Breast epithelium (tissue), 4 donors: Measurements from ENCODE around the gene PATL1. TPM values are rescaled to one million over a fixed set of nuclear protein-coding genes. Genes with fewer than 3 reads are reported as not detected.
A peak's percentile ranks its signal among the peaks of the same experiment; 100 is the strongest.

Experiments used
- DNase-seq, 2 donors: peaks; one replicate each; pipeline ENCODE4 v3.0.0-alpha.2; 2019; ENCODE audit warnings: low spot score in 2 of 2
- H3K27ac ChIP-seq, 2 donors: fragments of 200-600 bp; sonication (generic) in 1 of 2; one replicate each; pipeline ENCODE4 v1.5.1; 2016 to 2019; ENCODE audit warnings: mild to moderate bottlenecking in 1 of 2
- H3K27me3 ChIP-seq, 2 donors: fragments of 200-600 bp; sonication (generic) in 1 of 2; one replicate each; pipeline versions ENCODE4 v1.5.1 to v1.6.0; 2017 to 2019; ENCODE audit warnings: control low read depth in 1 of 2, mild to moderate bottlenecking in 1 of 2
- H3K36me3 ChIP-seq: fragments of 200-600 bp; one replicate; pipeline ENCODE4 v1.5.1; 2019
- H3K4me1 ChIP-seq, 2 donors: fragments of 200-600 bp; sonication (generic); one replicate each; pipeline ENCODE4 v1.5.1; 2016 to 2019; ENCODE audit warnings: control low read depth in 1 of 2
- H3K4me3 ChIP-seq, 3 donors: fragments of 200-600 bp; sonication (generic); 1 replicate in 2 of 3; 2 replicates in 1 of 3; pipeline ENCODE4 v1.5.1; 2016 to 2019; ENCODE audit warnings: mild to moderate bottlenecking in 3 of 3, moderate library complexity in 2 of 3
- H3K9me3 ChIP-seq, 2 donors: fragments of 200-600 bp; sonication (generic) in 1 of 2; one replicate each; pipeline ENCODE4 v1.5.1; 2016 to 2019; ENCODE audit warnings: control low read depth in 1 of 2
- POLR2A ChIP-seq: fragments of 450-650 bp; IDR thresholded peaks from one replicate; pipeline ENCODE4 v1.6.1; 2016; ENCODE audit warnings: antibody characterized with exemption, mild to moderate bottlenecking, moderate library complexity
- POLR2AphosphoS5 ChIP-seq, 3 donors: sonication (generic); formaldehyde crosslinking; IDR thresholded peaks; one replicate each; pipeline ENCODE4 v1.6.1; 2017; ENCODE audit warnings: antibody characterized with exemption in 3 of 3
- intact Hi-C: fragments of 100-400 bp; cut with DNase I; formaldehyde crosslinking; loops from one replicate; pipeline ENCODE4 v1.15.1; 2023; ENCODE audit warnings: low total_unique reads
- total RNA-seq, 3 donors: library from RNA; depleted of rRNA; stranded (reverse); fragments of >200 nt; gene quantifications; one replicate each; pipeline ENCODE4 v1.1.0, GENCODE V29; 2016
- TF ChIP-seq, protein P1 (sequence below), 3 donors: fragments of 450-650 bp; IDR thresholded peaks; one replicate each; pipeline ENCODE4 v1.5.1; 2016 to 2017; ENCODE audit warnings: antibody characterized with exemption in 3 of 3, mild to moderate bottlenecking in 3 of 3, moderate library complexity in 3 of 3

The PATL1 gene
- total RNA-seq, 3 donors from 2014 or later: 13.4 to 15.8 (median 15.2) TPM

- Histone ChIP-seq H3K27me3 (no peaks in the 10 kb centered on the region), H3K4me3 (peak overlapping the region; percentile 90 to 94 (median 91)), H3K4me1 (peaks cover 0 to 13% of the 10 kb centered on the region in 2 donors), H3K27ac (peak overlapping the region in 1 of 2 donors; percentile 48), H3K36me3 (no peaks in the 10 kb centered on the region), H3K9me3 (no peaks in the 10 kb centered on the region)
- intact Hi-C loops: no loop called here
- TF ChIP-seq POLR2A (no peak), POLR2AphosphoS5 (IDR thresholded peaks at IDR 0.05) (no peak)
- TF ChIP-seq, protein P1, sequence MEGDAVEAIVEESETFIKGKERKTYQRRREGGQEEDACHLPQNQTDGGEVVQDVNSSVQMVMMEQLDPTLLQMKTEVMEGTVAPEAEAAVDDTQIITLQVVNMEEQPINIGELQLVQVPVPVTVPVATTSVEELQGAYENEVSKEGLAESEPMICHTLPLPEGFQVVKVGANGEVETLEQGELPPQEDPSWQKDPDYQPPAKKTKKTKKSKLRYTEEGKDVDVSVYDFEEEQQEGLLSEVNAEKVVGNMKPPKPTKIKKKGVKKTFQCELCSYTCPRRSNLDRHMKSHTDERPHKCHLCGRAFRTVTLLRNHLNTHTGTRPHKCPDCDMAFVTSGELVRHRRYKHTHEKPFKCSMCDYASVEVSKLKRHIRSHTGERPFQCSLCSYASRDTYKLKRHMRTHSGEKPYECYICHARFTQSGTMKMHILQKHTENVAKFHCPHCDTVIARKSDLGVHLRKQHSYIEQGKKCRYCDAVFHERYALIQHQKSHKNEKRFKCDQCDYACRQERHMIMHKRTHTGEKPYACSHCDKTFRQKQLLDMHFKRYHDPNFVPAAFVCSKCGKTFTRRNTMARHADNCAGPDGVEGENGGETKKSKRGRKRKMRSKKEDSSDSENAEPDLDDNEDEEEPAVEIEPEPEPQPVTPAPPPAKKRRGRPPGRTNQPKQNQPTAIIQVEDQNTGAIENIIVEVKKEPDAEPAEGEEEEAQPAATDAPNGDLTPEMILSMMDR (IDR thresholded peaks at IDR 0.05): no peak
- DNase-seq: no peak
Measured at GRCh38 chr11:59667812-59668187, 1.0 kb downstream of the PATL1 start.

DNA sequence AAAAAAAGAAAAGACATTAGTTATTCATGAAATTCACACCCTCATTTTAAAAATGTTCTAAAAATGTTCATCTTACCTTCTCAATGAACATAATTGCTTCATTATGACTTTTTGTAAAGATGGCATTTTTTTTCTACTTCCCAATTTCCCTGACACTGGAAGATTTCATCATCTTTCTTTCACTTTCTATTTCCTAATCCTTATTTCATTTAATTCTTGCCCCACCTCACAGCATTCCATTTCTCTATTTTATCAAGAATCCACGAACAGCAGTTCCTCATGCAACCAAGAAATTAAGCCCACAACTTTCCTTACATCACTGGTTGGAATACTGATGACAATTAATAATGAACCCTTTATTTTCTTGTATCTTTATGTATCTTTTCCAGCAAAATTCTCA, 1.9 kb downstream of the PATL1 start:
- DNase-seq: no peak
- no peak for TF ChIP-seq POLR2AphosphoS5 (IDR thresholded peaks at IDR 0.05)
- TF ChIP-seq, protein P1 (IDR thresholded peaks at IDR 0.05): no peak
- TF ChIP-seq POLR2A: no peak
- Histone ChIP-seq H3K4me3 (peak overlapping the region in 1 of 3 donors; percentile 94), H3K36me3 (no peaks in the 10 kb centered on the region), H3K27ac (no peak overlapping the region), H3K4me1 (peaks cover 0 to 13% of the 10 kb centered on the region in 2 donors), H3K27me3 (no peaks in the 10 kb centered on the region), H3K9me3 (no peaks in the 10 kb centered on the region)
- intact Hi-C loops: no loop called here

GRCh38 chr11:59660621-59661020, 8.2 kb downstream of the PATL1 start:
- H3K36me3 ChIP-seq: peaks cover 10% of the 10 kb centered on the region
- H3K4me1 ChIP-seq: no peaks in the 10 kb centered on the region
- TF ChIP-seq, protein P1 (IDR thresholded peaks at IDR 0.05): no peak
- DNase-seq: no peak
- no peak overlapping the region for H3K27ac ChIP-seq
- intact Hi-C loops: no loop called here
- no peak overlapping the region for H3K4me3 ChIP-seq
- H3K27me3 ChIP-seq: no peaks in the 10 kb centered on the region
- no peaks in the 10 kb centered on the region for H3K9me3 ChIP-seq

- no peak overlapping the region for H3K27ac ChIP-seq
- DNase-seq: no peak
- TF ChIP-seq, protein P1 (IDR thresholded peaks at IDR 0.05): no peak
- TF ChIP-seq POLR2A (no peak), POLR2AphosphoS5 (IDR thresholded peaks at IDR 0.05) (no peak)
- H3K4me1 ChIP-seq: no peaks in the 10 kb centered on the region
- intact Hi-C loops: no loop called here
- H3K27me3 ChIP-seq: no peaks in the 10 kb centered on the region
- H3K36me3 ChIP-seq: peaks cover 10% of the 10 kb centered on the region
- H3K9me3 ChIP-seq: no peaks in the 10 kb centered on the region
- no peak overlapping the region for H3K4me3 ChIP-seq
Measured at GRCh38 chr11:59659981-59660380, 8.9 kb downstream of the PATL1 start.

DNA sequence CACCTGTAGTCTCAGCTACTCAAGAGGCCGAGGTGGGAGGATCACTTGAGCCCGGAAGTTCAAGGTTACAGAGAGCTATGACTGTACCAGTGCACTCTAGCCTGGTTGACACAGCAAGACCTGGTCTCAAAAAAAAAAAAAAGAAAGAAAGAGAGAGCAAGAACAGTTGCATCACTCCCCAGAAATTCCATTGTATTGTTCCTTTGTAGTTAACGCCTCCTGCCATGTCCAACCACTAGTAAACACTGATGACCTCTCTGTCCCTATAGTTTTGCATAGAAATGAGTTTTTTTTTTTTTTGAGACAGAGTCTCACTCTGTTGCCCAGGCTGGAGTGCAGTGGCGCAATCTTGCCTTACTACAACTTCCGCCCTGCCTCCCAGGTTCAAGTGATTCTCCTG, 10.8 kb downstream of the PATL1 start:
- no peak for DNase-seq
- no peaks in the 10 kb centered on the region for H3K27me3 ChIP-seq
- H3K27ac ChIP-seq: no peak overlapping the region
- H3K4me1 ChIP-seq: no peaks in the 10 kb centered on the region
- H3K36me3 ChIP-seq: peaks cover 16% of the 10 kb centered on the region
- intact Hi-C loops: no loop called here
- no peak overlapping the region for H3K4me3 ChIP-seq
- no peaks in the 10 kb centered on the region for H3K9me3 ChIP-seq
- TF ChIP-seq POLR2A (no peak), POLR2AphosphoS5 (IDR thresholded peaks at IDR 0.05) (no peak)
- TF ChIP-seq, protein P1 (IDR thresholded peaks at IDR 0.05): no peak
